Measurements from ENCODE around the gene USP47. TPM values are rescaled to one million over a fixed set of nuclear protein-coding genes. Genes with fewer than 3 reads are reported as not detected.

The USP47 gene
- total and polyA plus RNA-seq, 7 experiments from 2014 or later: 42.1 to 72.4 (median 59.1) TPM

DNA sequence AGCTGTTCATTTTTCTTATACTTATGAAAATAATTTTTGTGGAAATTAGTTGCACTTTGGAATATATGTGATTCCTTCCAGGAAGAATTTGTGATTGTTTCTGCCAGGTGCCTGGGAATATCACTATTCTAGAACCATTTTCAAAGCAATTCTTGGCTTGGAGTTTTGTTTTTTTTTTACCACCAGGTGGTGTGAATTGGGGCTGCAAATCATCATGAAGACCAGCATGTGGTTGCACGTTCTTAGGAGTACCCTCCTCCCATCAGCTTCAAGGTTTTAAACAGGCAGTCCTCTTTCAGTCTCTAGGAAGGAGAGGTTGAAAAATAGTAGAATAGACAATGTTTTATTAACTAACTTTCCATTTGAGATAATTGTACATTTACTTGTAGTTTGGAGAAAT lies 25.9 kb downstream of the USP47 start:
- ChIA-PET CTCF (interaction anchor here (0.7 to 1.1 kb wide), 2 partner anchors 75 to 179 kb away, joined by 4 to 5 read pairs; no protein-coding TSS in a partner anchor), POLR2A (interaction anchor here (0.5 kb wide), 1 partner anchor 18 kb away, joined by 3 read pairs; no protein-coding TSS in a partner anchor)
- intact Hi-C loops (cut with micrococcal nuclease): loop anchor here (2.0 to 5.0 kb wide), 2 partner anchors 15 to 35 kb away; no protein-coding TSS in a partner anchor
- no peak for ATAC-seq
- no peak overlapping the region for H3K27ac Mint-ChIP-seq
- H3K4me3 Mint-ChIP-seq: peak overlapping the region in 7 of 10 donors; percentile 4 to 56 (median 23)
- Histone ChIP-seq H3K27ac (ENCODE audit: low read depth, low read length) (no peak overlapping the region), H3K9me3 (ENCODE audit: control insufficient read depth in 2 of 3, low read length in 3 of 3) (peaks cover 0 to 4% (median 0%) of the 10 kb centered on the region in 3 experiments), H3K27me3 (ENCODE audit: control insufficient read depth in 2 of 2, insufficient read depth in 2 of 2, low read length in 2 of 2) (no peaks in the 10 kb centered on the region), H3K36me3 (ENCODE audit: control insufficient read depth in 2 of 3, insufficient read depth in 3 of 3, low read length in 3 of 3) (no peaks in the 10 kb centered on the region), H3K4me3 (ENCODE audit: low read length) (no peak overlapping the region), H3K4me1 (ENCODE audit: control insufficient read depth in 2 of 2, insufficient read depth in 2 of 2, low read length in 2 of 2) (peaks cover 31 to 36% of the 10 kb centered on the region in 2 donors)
- H3K4me1 Mint-ChIP-seq: peaks cover 49 to 92% (median 83%) of the 10 kb centered on the region in 7 donors
- DNase-seq: no peak
- peaks cover 4 to 24% (median 19%) of the 10 kb centered on the region in 5 donors for H3K36me3 Mint-ChIP-seq
- no peaks in the 10 kb centered on the region for H3K27me3 Mint-ChIP-seq
- peaks cover 0 to 12% (median 2%) of the 10 kb centered on the region in 11 donors for H3K9me3 Mint-ChIP-seq

DNA sequence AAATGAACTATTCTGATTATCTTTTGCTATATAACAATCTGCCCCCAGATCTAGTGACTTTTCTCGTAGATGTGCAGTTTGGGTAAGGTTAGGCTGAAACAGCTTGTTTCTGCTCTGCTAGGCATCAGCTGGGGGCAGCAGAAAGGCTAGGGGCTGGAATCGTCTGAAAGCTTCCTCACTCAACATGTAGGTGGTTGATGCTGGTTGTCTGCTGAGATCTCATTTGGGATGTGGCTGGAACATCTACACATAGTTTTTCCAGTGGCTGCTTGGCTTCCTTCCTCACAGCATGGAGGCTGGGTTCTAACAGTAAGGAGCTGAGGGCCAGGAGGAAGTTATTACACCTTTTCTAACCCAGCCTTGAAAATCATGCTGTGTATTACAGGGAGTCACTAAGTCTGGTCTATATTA lies 30.2 kb downstream of the USP47 start:
- peak overlapping the region in 5 of 9 donors; percentile 51 to 73 (median 61) for H3K27ac Mint-ChIP-seq
- peaks cover 3 to 23% (median 11%) of the 10 kb centered on the region in 5 donors for H3K36me3 Mint-ChIP-seq
- Histone ChIP-seq H3K36me3 (ENCODE audit: control insufficient read depth in 2 of 3, insufficient read depth in 3 of 3, low read length in 3 of 3) (no peaks in the 10 kb centered on the region), H3K27ac (ENCODE audit: low read depth, low read length) (no peak overlapping the region), H3K27me3 (ENCODE audit: control insufficient read depth in 2 of 2, insufficient read depth in 2 of 2, low read length in 2 of 2) (no peaks in the 10 kb centered on the region), H3K4me1 (ENCODE audit: control insufficient read depth in 2 of 2, insufficient read depth in 2 of 2, low read length in 2 of 2) (peaks cover 10 to 25% of the 10 kb centered on the region in 2 donors), H3K4me3 (ENCODE audit: low read length) (no peak overlapping the region), H3K9me3 (ENCODE audit: control insufficient read depth in 2 of 3, low read length in 3 of 3) (no peaks in the 10 kb centered on the region)
- intact Hi-C loops (cut with micrococcal nuclease): no loop called here
- CTCF ChIA-PET: no interaction called here
- no peaks in the 10 kb centered on the region for H3K27me3 Mint-ChIP-seq
- ATAC-seq: peak; percentile 36
- H3K4me1 Mint-ChIP-seq: peaks cover 36 to 99% (median 76%) of the 10 kb centered on the region in 7 donors
- peak overlapping the region in 9 of 10 donors; percentile 14 to 67 (median 60) for H3K4me3 Mint-ChIP-seq
- POLR2A ChIA-PET: interaction anchor here (1.1 kb wide), 1 partner anchor 10 kb away, joined by 3 read pairs; no protein-coding TSS in a partner anchor
- no peak for DNase-seq
- peaks cover 0 to 4% (median 2%) of the 10 kb centered on the region in 11 donors for H3K9me3 Mint-ChIP-seq

DNA sequence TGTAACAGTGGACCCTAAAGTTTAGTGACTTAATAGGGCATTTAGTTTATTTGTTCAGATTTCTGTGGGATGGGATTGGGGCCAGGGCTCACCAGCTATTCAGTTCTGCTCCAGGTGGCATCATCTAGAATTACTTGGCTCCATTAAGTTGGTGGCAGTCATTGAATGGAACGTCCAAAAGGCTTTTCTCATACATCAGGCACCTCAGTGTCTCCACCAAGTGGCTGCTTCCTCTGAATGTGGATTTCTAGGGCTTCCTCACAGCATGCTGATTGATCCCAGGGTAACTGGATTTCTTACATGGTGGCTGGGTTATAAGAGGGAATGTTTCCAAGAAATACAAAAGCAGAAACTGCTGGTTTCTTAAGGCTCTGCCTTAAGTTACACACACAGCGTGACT lies 34.7 kb downstream of the USP47 start:
- Histone ChIP-seq H3K4me3 (ENCODE audit: low read length) (no peak overlapping the region), H3K27me3 (ENCODE audit: control insufficient read depth in 2 of 2, insufficient read depth in 2 of 2, low read length in 2 of 2) (no peaks in the 10 kb centered on the region), H3K36me3 (ENCODE audit: control insufficient read depth in 2 of 3, insufficient read depth in 3 of 3, low read length in 3 of 3) (peaks cover 0 to 4% (median 0%) of the 10 kb centered on the region in 3 experiments), H3K4me1 (ENCODE audit: control insufficient read depth in 2 of 2, insufficient read depth in 2 of 2, low read length in 2 of 2) (peaks cover 6 to 8% of the 10 kb centered on the region in 2 donors), H3K9me3 (ENCODE audit: control insufficient read depth in 2 of 3, low read length in 3 of 3) (no peaks in the 10 kb centered on the region), H3K27ac (ENCODE audit: low read depth, low read length) (no peak overlapping the region)
- no peak for ATAC-seq
- intact Hi-C loops (cut with micrococcal nuclease): loop anchor here in 1 of 2 donors (2.0 kb wide), 2 partner anchors 34 to 78 kb away; no protein-coding TSS in a partner anchor
- peaks cover 0 to 23% (median 2%) of the 10 kb centered on the region in 5 donors for H3K36me3 Mint-ChIP-seq
- H3K4me1 Mint-ChIP-seq: peaks cover 25 to 91% (median 66%) of the 10 kb centered on the region in 7 donors
- CTCF ChIA-PET: interaction anchor here (0.7 to 1.1 kb wide), 2 partner anchors 46 to 77 kb away, joined by 3 to 4 read pairs; no protein-coding TSS in a partner anchor
- POLR2A ChIA-PET: interaction anchor here (0.6 kb wide), 1 partner anchor 15 kb away, joined by 3 read pairs; no protein-coding TSS in a partner anchor
- DNase-seq: no peak
- H3K27me3 Mint-ChIP-seq: no peaks in the 10 kb centered on the region
- peak overlapping the region in 1 of 10 donors; percentile 4 for H3K4me3 Mint-ChIP-seq
- peak overlapping the region in 1 of 9 donors; percentile 47 for H3K27ac Mint-ChIP-seq
- H3K9me3 Mint-ChIP-seq: peaks cover 0 to 1% (median 0%) of the 10 kb centered on the region in 11 donors

DNA sequence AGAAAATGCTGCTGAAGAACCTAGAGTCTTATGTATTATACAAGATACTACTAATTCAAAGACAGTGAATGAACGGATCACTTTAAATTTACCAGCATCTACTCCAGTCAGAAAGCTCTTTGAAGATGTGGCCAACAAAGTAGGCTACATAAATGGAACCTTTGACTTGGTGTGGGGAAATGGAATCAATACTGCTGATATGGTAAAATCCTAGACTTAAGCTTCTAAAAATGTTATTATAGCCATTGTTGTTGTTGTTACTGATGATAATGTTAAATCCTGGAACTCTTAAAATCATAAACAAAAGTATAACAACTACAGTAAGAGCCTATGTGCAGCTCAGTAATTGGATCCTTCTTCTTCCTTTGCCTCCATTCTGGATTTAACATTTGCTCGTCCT lies 38.4 kb downstream of the USP47 start:
- intact Hi-C loops (cut with micrococcal nuclease): loop anchor here in 1 of 2 donors (1.0 kb wide), 1 partner anchor 10 kb away; no protein-coding TSS in a partner anchor
- H3K27me3 Mint-ChIP-seq: no peaks in the 10 kb centered on the region
- Histone ChIP-seq H3K27me3 (ENCODE audit: control insufficient read depth in 2 of 2, insufficient read depth in 2 of 2, low read length in 2 of 2) (no peaks in the 10 kb centered on the region), H3K36me3 (ENCODE audit: control insufficient read depth in 2 of 3, insufficient read depth in 3 of 3, low read length in 3 of 3) (peaks cover 3 to 21% (median 6%) of the 10 kb centered on the region in 3 experiments), H3K9me3 (ENCODE audit: control insufficient read depth in 2 of 3, low read length in 3 of 3) (no peaks in the 10 kb centered on the region), H3K4me1 (ENCODE audit: control insufficient read depth in 2 of 2, insufficient read depth in 2 of 2, low read length in 2 of 2) (peaks cover 0 to 7% of the 10 kb centered on the region in 2 donors), H3K27ac (ENCODE audit: low read depth, low read length) (no peak overlapping the region), H3K4me3 (ENCODE audit: low read length) (no peak overlapping the region)
- H3K4me3 Mint-ChIP-seq: no peak overlapping the region
- no peak overlapping the region for H3K27ac Mint-ChIP-seq
- ATAC-seq (no peak), DNase-seq (no peak)
- no peaks in the 10 kb centered on the region for H3K9me3 Mint-ChIP-seq
- ChIA-PET CTCF (interaction anchor here (0.9 to 1.6 kb wide), 2 partner anchors 31 to 37 kb away, joined by 3 to 4 read pairs; no protein-coding TSS in a partner anchor), POLR2A (interaction anchor here (0.7 to 0.9 kb wide), 2 partner anchors 17 kb away, joined by 3 read pairs; no protein-coding TSS in a partner anchor)
- peaks cover 8 to 39% (median 17%) of the 10 kb centered on the region in 5 donors for H3K36me3 Mint-ChIP-seq
- H3K4me1 Mint-ChIP-seq: peaks cover 27 to 78% (median 65%) of the 10 kb centered on the region in 7 donors

DNA sequence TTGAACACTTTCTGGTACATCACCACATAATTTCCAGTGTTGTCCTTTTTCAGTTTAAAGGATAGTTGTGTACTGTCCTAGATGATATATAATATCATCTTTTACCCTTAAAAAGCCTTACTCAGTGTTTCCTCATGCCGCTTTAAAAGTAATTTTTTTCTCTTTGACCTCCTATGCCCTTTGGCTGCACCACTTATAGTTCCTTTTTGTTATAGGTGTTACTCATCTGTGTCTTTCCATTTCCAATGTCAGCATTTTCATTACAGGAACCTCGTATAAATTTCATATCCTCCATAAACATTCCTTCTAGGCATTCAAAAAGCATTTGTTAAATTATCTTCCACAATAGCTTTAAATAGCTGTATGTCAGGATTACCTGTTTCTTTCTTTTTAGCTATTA lies 40.8 kb downstream of the USP47 start:
- Histone ChIP-seq H3K36me3 (ENCODE audit: control insufficient read depth in 2 of 3, insufficient read depth in 3 of 3, low read length in 3 of 3) (peaks cover 11 to 42% (median 24%) of the 10 kb centered on the region in 3 experiments), H3K4me3 (ENCODE audit: low read length) (no peak overlapping the region), H3K4me1 (ENCODE audit: control insufficient read depth in 2 of 2, insufficient read depth in 2 of 2, low read length in 2 of 2) (peaks cover 0 to 7% of the 10 kb centered on the region in 2 donors), H3K27me3 (ENCODE audit: control insufficient read depth in 2 of 2, insufficient read depth in 2 of 2, low read length in 2 of 2) (no peaks in the 10 kb centered on the region), H3K27ac (ENCODE audit: low read depth, low read length) (no peak overlapping the region), H3K9me3 (ENCODE audit: control insufficient read depth in 2 of 3, low read length in 3 of 3) (no peaks in the 10 kb centered on the region)
- ChIA-PET POLR2A (interaction anchor here (1.1 to 1.2 kb wide), 2 partner anchors 20 to 41 kb away, joined by 3 read pairs; partner anchors contain the start of gene USP47), CTCF (interaction anchor here (0.5 to 1.4 kb wide), 3 partner anchors 33 to 1130 kb away, joined by 3 to 4 read pairs (median 3); no protein-coding TSS in a partner anchor)
- ATAC-seq: no peak
- peak overlapping the region in 1 of 10 donors; percentile 8 for H3K4me3 Mint-ChIP-seq
- intact Hi-C loops (cut with micrococcal nuclease): no loop called here
- no peak for DNase-seq
- no peaks in the 10 kb centered on the region for H3K27me3 Mint-ChIP-seq
- H3K36me3 Mint-ChIP-seq: peaks cover 28 to 54% (median 40%) of the 10 kb centered on the region in 5 donors
- H3K4me1 Mint-ChIP-seq: peaks cover 22 to 66% (median 47%) of the 10 kb centered on the region in 7 donors
- H3K27ac Mint-ChIP-seq: peak overlapping the region in 3 of 9 donors; percentile 46 to 52 (median 49)
- H3K9me3 Mint-ChIP-seq: peaks cover 0 to 4% (median 0%) of the 10 kb centered on the region in 11 donors

DNA sequence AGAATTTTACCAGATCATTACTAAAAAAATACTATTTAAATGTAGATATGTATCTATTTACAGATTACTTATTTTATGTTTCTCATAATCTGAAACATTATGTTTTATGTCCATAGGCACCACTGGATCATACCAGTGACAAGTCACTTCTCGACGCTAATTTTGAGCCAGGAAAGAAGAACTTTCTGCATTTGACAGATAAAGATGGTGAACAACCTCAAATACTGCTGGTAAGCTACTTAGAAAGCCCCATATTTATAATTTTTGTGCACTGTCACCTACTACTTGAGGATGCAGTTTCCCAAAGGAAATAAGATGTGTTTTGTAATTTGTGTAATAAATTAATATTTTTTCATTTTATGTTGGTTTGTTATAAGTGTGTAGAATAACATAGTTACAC lies 42.6 kb downstream of the USP47 start:
- ChIA-PET POLR2A (no interaction called here), CTCF (no interaction called here)
- H3K4me1 ChIP-seq (ENCODE audit: control insufficient read depth in 2 of 2, insufficient read depth in 2 of 2, low read length in 2 of 2): peaks cover 0 to 7% of the 10 kb centered on the region in 2 donors
- Mint-ChIP-seq H3K9me3 (peaks cover 0 to 4% (median 0%) of the 10 kb centered on the region in 11 donors), H3K36me3 (peaks cover 34 to 72% (median 52%) of the 10 kb centered on the region in 5 donors), H3K4me1 (peaks cover 22 to 56% (median 44%) of the 10 kb centered on the region in 7 donors), H3K27ac (peak overlapping the region in 1 of 9 donors; percentile 73), H3K27me3 (no peaks in the 10 kb centered on the region), H3K4me3 (no peak overlapping the region)
- ATAC-seq (no peak), DNase-seq (no peak)
- H3K27ac ChIP-seq (ENCODE audit: low read depth, low read length): no peak overlapping the region
- H3K9me3 ChIP-seq (ENCODE audit: control insufficient read depth in 2 of 3, low read length in 3 of 3): no peaks in the 10 kb centered on the region
- peaks cover 11 to 42% (median 25%) of the 10 kb centered on the region in 3 experiments for H3K36me3 ChIP-seq (ENCODE audit: control insufficient read depth in 2 of 3, insufficient read depth in 3 of 3, low read length in 3 of 3)
- no peaks in the 10 kb centered on the region for H3K27me3 ChIP-seq (ENCODE audit: control insufficient read depth in 2 of 2, insufficient read depth in 2 of 2, low read length in 2 of 2)
- intact Hi-C loops (cut with micrococcal nuclease): no loop called here
- H3K4me3 ChIP-seq (ENCODE audit: low read length): no peak overlapping the region

Measured in naive thymus-derived CD4-positive, alpha-beta T cell (primary cell).